ENCODE data around the gene TENT5A.

GRCh38 chr6:81797591-81797990 is 45.1 kb upstream of the TENT5A start:
- TF ChIP-seq, protein P1, sequence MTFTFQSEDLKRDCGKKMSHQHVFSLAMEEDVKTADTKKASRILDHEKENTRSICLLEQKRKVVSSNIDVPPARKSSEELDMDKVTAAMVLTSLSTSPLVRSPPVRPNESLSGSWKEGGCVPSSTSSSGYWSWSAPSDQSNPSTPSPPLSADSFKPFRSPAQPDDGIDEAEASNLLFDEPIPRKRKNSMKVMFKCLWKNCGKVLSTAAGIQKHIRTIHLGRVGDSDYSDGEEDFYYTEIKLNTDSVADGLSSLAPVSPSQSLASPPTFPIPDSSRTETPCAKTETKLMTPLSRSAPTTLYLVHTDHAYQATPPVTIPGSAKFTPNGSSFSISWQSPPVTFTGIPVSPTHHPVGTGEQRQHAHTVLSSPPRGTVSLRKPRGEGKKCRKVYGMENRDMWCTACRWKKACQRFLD (tag by site-specific recombination; IDR thresholded peaks at IDR 0.05), result no peak
- TF ChIP-seq CTCF (tag by site-specific recombination; IDR thresholded peaks at IDR 0.05), result no peak
- TF ChIP-seq ZNF121 (tag by site-specific recombination; IDR thresholded peaks at IDR 0.05), result no peak
- no peak for TF ChIP-seq ZNF560 (tag by site-specific recombination; IDR thresholded peaks at IDR 0.05; ENCODE audit: borderline replicate concordance)
- TF ChIP-seq, protein P2, sequence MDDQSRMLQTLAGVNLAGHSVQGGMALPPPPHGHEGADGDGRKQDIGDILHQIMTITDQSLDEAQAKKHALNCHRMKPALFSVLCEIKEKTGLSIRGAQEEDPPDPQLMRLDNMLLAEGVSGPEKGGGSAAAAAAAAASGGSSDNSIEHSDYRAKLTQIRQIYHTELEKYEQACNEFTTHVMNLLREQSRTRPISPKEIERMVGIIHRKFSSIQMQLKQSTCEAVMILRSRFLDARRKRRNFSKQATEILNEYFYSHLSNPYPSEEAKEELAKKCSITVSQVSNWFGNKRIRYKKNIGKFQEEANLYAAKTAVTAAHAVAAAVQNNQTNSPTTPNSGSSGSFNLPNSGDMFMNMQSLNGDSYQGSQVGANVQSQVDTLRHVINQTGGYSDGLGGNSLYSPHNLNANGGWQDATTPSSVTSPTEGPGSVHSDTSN (CRISPR knock-in tag; IDR thresholded peaks at IDR 0.05), result no peak
- TF ChIP-seq, protein P3, sequence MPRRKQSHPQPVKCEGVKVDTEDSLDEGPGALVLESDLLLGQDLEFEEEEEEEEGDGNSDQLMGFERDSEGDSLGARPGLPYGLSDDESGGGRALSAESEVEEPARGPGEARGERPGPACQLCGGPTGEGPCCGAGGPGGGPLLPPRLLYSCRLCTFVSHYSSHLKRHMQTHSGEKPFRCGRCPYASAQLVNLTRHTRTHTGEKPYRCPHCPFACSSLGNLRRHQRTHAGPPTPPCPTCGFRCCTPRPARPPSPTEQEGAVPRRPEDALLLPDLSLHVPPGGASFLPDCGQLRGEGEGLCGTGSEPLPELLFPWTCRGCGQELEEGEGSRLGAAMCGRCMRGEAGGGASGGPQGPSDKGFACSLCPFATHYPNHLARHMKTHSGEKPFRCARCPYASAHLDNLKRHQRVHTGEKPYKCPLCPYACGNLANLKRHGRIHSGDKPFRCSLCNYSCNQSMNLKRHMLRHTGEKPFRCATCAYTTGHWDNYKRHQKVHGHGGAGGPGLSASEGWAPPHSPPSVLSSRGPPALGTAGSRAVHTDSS (tag by site-specific recombination; IDR thresholded peaks at IDR 0.05), result no peak
- no peak for TF ChIP-seq TCF7L2 (IDR thresholded peaks at IDR 0.05; ENCODE audit: borderline replicate concordance, low read depth, low read length)
- TF ChIP-seq ZBTB17 (tag by site-specific recombination; IDR thresholded peaks at IDR 0.05), result no peak
- no peak for TF ChIP-seq RBAK (tag by site-specific recombination; IDR thresholded peaks at IDR 0.05)
- TF ChIP-seq ZBTB20 (tag by site-specific recombination; IDR thresholded peaks at IDR 0.05), result no peak
- no peak for TF ChIP-seq KLF10 (tag by site-specific recombination; IDR thresholded peaks at IDR 0.05)
